Measurements from ENCODE around the gene BZW2. TPM values are rescaled to one million over a fixed set of nuclear protein-coding genes. Genes with fewer than 3 reads are reported as not detected.

The BZW2 gene
- total and polyA plus RNA-seq, 7 experiments from 2014 or later = 24.6 to 79.3 (median 30.5) TPM

GRCh38 chr7:16691241-16691640 is 45.3 kb downstream of the BZW2 start:
- peaks cover 14 to 51% (median 38%) of the 10 kb centered on the region in 5 donors for H3K36me3 Mint-ChIP-seq
- H3K4me1 Mint-ChIP-seq = peaks cover 0 to 2% (median 0%) of the 10 kb centered on the region in 7 donors
- intact Hi-C loops (cut with micrococcal nuclease) = no loop called here
- no peaks in the 10 kb centered on the region for H3K27me3 Mint-ChIP-seq
- H3K27ac Mint-ChIP-seq = peak overlapping the region in 1 of 9 donors; percentile 19
- no peak overlapping the region for H3K4me3 ChIP-seq (ENCODE audit: low read length)
- no peak overlapping the region for H3K27ac ChIP-seq (ENCODE audit: low read depth, low read length)
- no peaks in the 10 kb centered on the region for H3K4me1 ChIP-seq (ENCODE audit: control insufficient read depth in 2 of 2, insufficient read depth in 2 of 2, low read length in 2 of 2)
- ATAC-seq (no peak), DNase-seq (no peak)
- no peak overlapping the region for H3K4me3 Mint-ChIP-seq
- CTCF ChIA-PET = no interaction called here
- no peaks in the 10 kb centered on the region for H3K27me3 ChIP-seq (ENCODE audit: control insufficient read depth in 2 of 2, insufficient read depth in 2 of 2, low read length in 2 of 2)
- H3K9me3 Mint-ChIP-seq = no peaks in the 10 kb centered on the region
- H3K9me3 ChIP-seq (ENCODE audit: control insufficient read depth in 2 of 3, low read length in 3 of 3) = no peaks in the 10 kb centered on the region
- POLR2A ChIA-PET = interaction anchor here (0.6 kb wide), 1 partner anchor 258 kb away, joined by 3 read pairs; no protein-coding TSS in a partner anchor
- H3K36me3 ChIP-seq (ENCODE audit: control insufficient read depth in 2 of 3, insufficient read depth in 3 of 3, low read length in 3 of 3) = peaks cover 2 to 48% (median 16%) of the 10 kb centered on the region in 3 experiments

- Histone ChIP-seq H3K4me1 (ENCODE audit: control insufficient read depth in 2 of 2, insufficient read depth in 2 of 2, low read length in 2 of 2) (no peaks in the 10 kb centered on the region), H3K4me3 (ENCODE audit: low read length) (no peak overlapping the region), H3K9me3 (ENCODE audit: control insufficient read depth in 2 of 3, low read length in 3 of 3) (no peaks in the 10 kb centered on the region), H3K27me3 (ENCODE audit: control insufficient read depth in 2 of 2, insufficient read depth in 2 of 2, low read length in 2 of 2) (no peaks in the 10 kb centered on the region), H3K36me3 (ENCODE audit: control insufficient read depth in 2 of 3, insufficient read depth in 3 of 3, low read length in 3 of 3) (peaks cover 6 to 69% (median 16%) of the 10 kb centered on the region in 3 experiments), H3K27ac (ENCODE audit: low read depth, low read length) (no peak overlapping the region)
- ATAC-seq (no peak), DNase-seq (no peak)
- intact Hi-C loops (cut with micrococcal nuclease) = no loop called here
- no peak overlapping the region for H3K4me3 Mint-ChIP-seq
- no peaks in the 10 kb centered on the region for H3K9me3 Mint-ChIP-seq
- peaks cover 26 to 66% (median 47%) of the 10 kb centered on the region in 5 donors for H3K36me3 Mint-ChIP-seq
- H3K27me3 Mint-ChIP-seq = no peaks in the 10 kb centered on the region
- POLR2A ChIA-PET = no interaction called here
- peak overlapping the region in 1 of 9 donors; percentile 9 for H3K27ac Mint-ChIP-seq
- H3K4me1 Mint-ChIP-seq = peaks cover 0 to 2% (median 0%) of the 10 kb centered on the region in 7 donors
- CTCF ChIA-PET = no interaction called here
Observed at GRCh38 chr7:16693601-16694318, 47.8 kb downstream of the BZW2 start.

GRCh38 chr7:16694806-16695205 is 48.8 kb downstream of the BZW2 start:
- H3K27ac ChIP-seq (ENCODE audit: low read depth, low read length) = no peak overlapping the region
- ATAC-seq = no peak
- H3K36me3 ChIP-seq (ENCODE audit: control insufficient read depth in 2 of 3, insufficient read depth in 3 of 3, low read length in 3 of 3) = peaks cover 6 to 73% (median 11%) of the 10 kb centered on the region in 3 experiments
- peaks cover 0 to 2% (median 0%) of the 10 kb centered on the region in 7 donors for H3K4me1 Mint-ChIP-seq
- H3K9me3 ChIP-seq (ENCODE audit: control insufficient read depth in 2 of 3, low read length in 3 of 3) = no peaks in the 10 kb centered on the region
- CTCF ChIA-PET = interaction anchor here (1.1 kb wide), 1 partner anchor 10 kb away, joined by 3 read pairs; no protein-coding TSS in a partner anchor
- no peak overlapping the region for H3K4me3 ChIP-seq (ENCODE audit: low read length)
- H3K27me3 Mint-ChIP-seq = no peaks in the 10 kb centered on the region
- peak overlapping the region in 1 of 9 donors; percentile 26 for H3K27ac Mint-ChIP-seq
- H3K9me3 Mint-ChIP-seq = no peaks in the 10 kb centered on the region
- intact Hi-C loops (cut with micrococcal nuclease) = loop anchor here (1.0 to 5.0 kb wide), 2 partner anchors 57 to 223 kb away; partner anchors contain the start of gene TSPAN13 (in 1 of the 2)
- POLR2A ChIA-PET = no interaction called here
- H3K27me3 ChIP-seq (ENCODE audit: control insufficient read depth in 2 of 2, insufficient read depth in 2 of 2, low read length in 2 of 2) = no peaks in the 10 kb centered on the region
- no peak for DNase-seq
- peaks cover 26 to 74% (median 54%) of the 10 kb centered on the region in 5 donors for H3K36me3 Mint-ChIP-seq
- H3K4me1 ChIP-seq (ENCODE audit: control insufficient read depth in 2 of 2, insufficient read depth in 2 of 2, low read length in 2 of 2) = no peaks in the 10 kb centered on the region
- no peak overlapping the region for H3K4me3 Mint-ChIP-seq

GRCh38 chr7:16695621-16696237 is 49.7 kb downstream of the BZW2 start:
- intact Hi-C loops (cut with micrococcal nuclease) = loop anchor here (1.0 to 5.0 kb wide), 2 partner anchors 57 to 223 kb away; partner anchors contain the start of gene TSPAN13 (in 1 of the 2)
- ChIA-PET CTCF (interaction anchor here (1.1 kb wide), 1 partner anchor 11 kb away, joined by 3 read pairs; no protein-coding TSS in a partner anchor), POLR2A (no interaction called here)
- Mint-ChIP-seq H3K4me3 (no peak overlapping the region), H3K9me3 (no peaks in the 10 kb centered on the region), H3K4me1 (peaks cover 0 to 2% (median 0%) of the 10 kb centered on the region in 7 donors), H3K27ac (peak overlapping the region in 1 of 9 donors; percentile 51), H3K27me3 (no peaks in the 10 kb centered on the region), H3K36me3 (peaks cover 29 to 79% (median 61%) of the 10 kb centered on the region in 5 donors)
- Histone ChIP-seq H3K36me3 (ENCODE audit: control insufficient read depth in 2 of 3, insufficient read depth in 3 of 3, low read length in 3 of 3) (peaks cover 11 to 78% (median 12%) of the 10 kb centered on the region in 3 experiments), H3K4me3 (ENCODE audit: low read length) (no peak overlapping the region), H3K27ac (ENCODE audit: low read depth, low read length) (no peak overlapping the region), H3K9me3 (ENCODE audit: control insufficient read depth in 2 of 3, low read length in 3 of 3) (no peaks in the 10 kb centered on the region), H3K27me3 (ENCODE audit: control insufficient read depth in 2 of 2, insufficient read depth in 2 of 2, low read length in 2 of 2) (no peaks in the 10 kb centered on the region), H3K4me1 (ENCODE audit: control insufficient read depth in 2 of 2, insufficient read depth in 2 of 2, low read length in 2 of 2) (no peaks in the 10 kb centered on the region)
- ATAC-seq = no peak
- no peak for DNase-seq

DNA sequence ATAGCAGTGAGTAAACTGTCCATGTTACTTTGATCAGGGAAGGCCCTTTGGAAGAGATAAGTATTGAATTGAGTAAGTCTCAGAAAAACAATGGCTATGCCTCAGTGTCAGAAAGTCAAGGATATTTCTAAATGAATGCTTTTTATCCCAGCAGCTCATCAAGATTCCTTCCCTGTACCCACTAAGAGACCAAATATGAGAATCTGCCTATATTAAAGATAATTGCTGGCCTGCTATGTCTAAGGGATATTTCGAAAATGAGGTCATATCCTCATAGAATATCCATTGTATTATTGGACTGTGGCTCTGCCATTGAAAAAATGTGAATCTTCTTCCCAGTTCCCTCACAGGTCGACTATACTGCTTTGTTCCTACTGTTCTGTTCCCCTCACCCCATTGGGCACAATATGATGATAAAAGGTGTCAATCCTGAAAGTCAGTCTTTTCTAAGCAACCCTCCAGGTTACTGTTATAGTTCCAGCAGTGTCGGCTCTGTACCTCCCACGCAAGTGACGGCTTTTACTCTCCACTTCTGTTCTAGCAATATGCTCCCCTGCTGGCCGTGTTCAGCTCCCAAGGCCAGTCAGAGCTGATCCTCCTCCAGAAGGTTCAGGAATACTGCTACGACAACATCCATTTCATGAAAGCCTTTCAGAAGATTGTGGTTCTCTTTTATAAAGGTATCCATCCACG is 51.7 kb downstream of the BZW2 start:
- Histone ChIP-seq H3K4me1 (ENCODE audit: control insufficient read depth in 2 of 2, insufficient read depth in 2 of 2, low read length in 2 of 2) (no peaks in the 10 kb centered on the region), H3K27ac (ENCODE audit: low read depth, low read length) (no peak overlapping the region), H3K27me3 (ENCODE audit: control insufficient read depth in 2 of 2, insufficient read depth in 2 of 2, low read length in 2 of 2) (no peaks in the 10 kb centered on the region), H3K36me3 (ENCODE audit: control insufficient read depth in 2 of 3, insufficient read depth in 3 of 3, low read length in 3 of 3) (peaks cover 11 to 61% (median 13%) of the 10 kb centered on the region in 3 experiments), H3K9me3 (ENCODE audit: control insufficient read depth in 2 of 3, low read length in 3 of 3) (no peaks in the 10 kb centered on the region), H3K4me3 (ENCODE audit: low read length) (no peak overlapping the region)
- H3K36me3 Mint-ChIP-seq = peaks cover 26 to 82% (median 61%) of the 10 kb centered on the region in 5 donors
- ChIA-PET CTCF (no interaction called here), POLR2A (interaction anchor here (0.7 to 0.8 kb wide), 2 partner anchors 44 to 257 kb away, joined by 3 read pairs; no protein-coding TSS in a partner anchor)
- no peak overlapping the region for H3K4me3 Mint-ChIP-seq
- H3K27me3 Mint-ChIP-seq = no peaks in the 10 kb centered on the region
- H3K9me3 Mint-ChIP-seq = no peaks in the 10 kb centered on the region
- intact Hi-C loops (cut with micrococcal nuclease) = loop anchor here in 1 of 2 donors (5.0 kb wide), 1 partner anchor 55 kb away; the partner anchor contains the start of gene TSPAN13
- peaks cover 0 to 6% (median 0%) of the 10 kb centered on the region in 7 donors for H3K4me1 Mint-ChIP-seq
- DNase-seq (no peak), ATAC-seq (no peak)
- no peak overlapping the region for H3K27ac Mint-ChIP-seq

DNA sequence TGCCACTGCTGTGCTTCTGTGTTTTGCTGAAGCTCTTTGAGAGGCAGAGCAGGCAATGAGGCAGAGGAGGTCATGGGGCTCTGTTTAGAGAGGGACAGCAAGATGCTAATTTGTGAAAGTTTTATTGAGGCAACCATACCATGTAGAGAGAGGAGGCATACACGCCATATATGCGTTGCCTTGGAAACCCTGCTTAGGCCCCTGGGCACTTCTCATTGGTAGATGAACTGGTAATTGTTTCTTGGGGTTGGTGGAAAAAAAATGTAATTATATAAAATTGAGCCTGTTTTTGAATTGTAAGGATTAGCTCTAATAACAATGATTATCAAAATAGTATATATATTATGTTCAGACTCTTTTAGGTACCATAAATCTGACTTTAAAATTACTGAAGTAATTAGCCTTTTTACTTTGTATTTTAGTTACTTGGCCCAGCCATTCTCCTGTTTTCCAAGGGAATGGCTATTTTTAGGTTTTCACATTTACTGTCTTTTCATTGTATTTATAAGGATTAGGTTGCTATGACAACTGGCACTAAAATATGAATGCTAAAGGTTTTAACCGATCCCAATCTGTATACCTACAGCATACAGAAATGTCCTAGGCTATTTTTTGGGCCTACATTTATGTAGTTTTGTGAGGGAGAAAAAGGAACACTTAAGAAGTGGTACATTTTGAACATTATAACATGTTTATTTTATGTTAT is 52.4 kb downstream of the BZW2 start:
- H3K4me3 ChIP-seq (ENCODE audit: low read length) = no peak overlapping the region
- Mint-ChIP-seq H3K27me3 (no peaks in the 10 kb centered on the region), H3K27ac (no peak overlapping the region), H3K4me1 (peaks cover 0 to 6% (median 0%) of the 10 kb centered on the region in 7 donors), H3K36me3 (peaks cover 24 to 78% (median 57%) of the 10 kb centered on the region in 5 donors), H3K4me3 (no peak overlapping the region), H3K9me3 (no peaks in the 10 kb centered on the region)
- ChIA-PET CTCF (no interaction called here), POLR2A (interaction anchor here (0.8 kb wide), 1 partner anchor 44 kb away, joined by 3 read pairs; no protein-coding TSS in a partner anchor)
- no peaks in the 10 kb centered on the region for H3K9me3 ChIP-seq (ENCODE audit: control insufficient read depth in 2 of 3, low read length in 3 of 3)
- H3K27me3 ChIP-seq (ENCODE audit: control insufficient read depth in 2 of 2, insufficient read depth in 2 of 2, low read length in 2 of 2) = no peaks in the 10 kb centered on the region
- H3K27ac ChIP-seq (ENCODE audit: low read depth, low read length) = no peak overlapping the region
- peaks cover 11 to 60% (median 13%) of the 10 kb centered on the region in 3 experiments for H3K36me3 ChIP-seq (ENCODE audit: control insufficient read depth in 2 of 3, insufficient read depth in 3 of 3, low read length in 3 of 3)
- DNase-seq = no peak
- no peak for ATAC-seq
- H3K4me1 ChIP-seq (ENCODE audit: control insufficient read depth in 2 of 2, insufficient read depth in 2 of 2, low read length in 2 of 2) = no peaks in the 10 kb centered on the region
- intact Hi-C loops (cut with micrococcal nuclease) = loop anchor here in 1 of 2 donors (5.0 kb wide), 1 partner anchor 54 kb away; the partner anchor contains the start of gene TSPAN13

All from naive thymus-derived CD4-positive, alpha-beta T cell (primary cell).